HuH-7.5 (cell line): Measurements from ENCODE around the gene HDAC7.

Experiments used
- DNase-seq: peaks from one replicate; pipeline ENCODE4 v3.0.0; 2011; ENCODE audit warnings: low spot score

The HDAC7 gene

GRCh38 chr12:47758834-47759690 lies 60.6 kb downstream of the HDAC7 start, which contains the start of gene RAPGEF3:
Gene RAPGEF3, minus strand, starts transcription at chr12:47758880. Its CDS starts 324 bp downstream, at chr12:47758556.
- DNase-seq, result peak; percentile 94

- DNase-seq, result no peak
Measured at GRCh38 chr12:47758584-47758833, 61.2 kb downstream of the HDAC7 start.

- no peak for DNase-seq
Measured at GRCh38 chr12:47757840-47758583, 61.7 kb downstream of the HDAC7 start.

- no peak for DNase-seq
Measured at GRCh38 chr12:47757364-47757839, 62.3 kb downstream of the HDAC7 start.

- DNase-seq, result no peak
Measured at GRCh38 chr12:47755655-47756562, 63.8 kb downstream of the HDAC7 start.

GRCh38 chr12:47754881-47755280 lies 64.8 kb downstream of the HDAC7 start:
- no peak for DNase-seq

- no peak for DNase-seq
Measured at GRCh38 chr12:47754126-47754525, 65.6 kb downstream of the HDAC7 start.

- DNase-seq, result no peak
Measured at GRCh38 chr12:47753021-47754001, 66.4 kb downstream of the HDAC7 start.

GRCh38 chr12:47752552-47752951 lies 67.2 kb downstream of the HDAC7 start:
- DNase-seq, result no peak

GRCh38 chr12:47752121-47752520 lies 67.6 kb downstream of the HDAC7 start:
- no peak for DNase-seq

- no peak for DNase-seq
Measured at GRCh38 chr12:47751561-47751960, 68.1 kb downstream of the HDAC7 start.

- DNase-seq, result no peak
Measured at GRCh38 chr12:47750916-47751470, 68.7 kb downstream of the HDAC7 start.

- DNase-seq, result no peak
Measured at GRCh38 chr12:47750229-47750798, 69.4 kb downstream of the HDAC7 start.

GRCh38 chr12:47748899-47749298 lies 70.8 kb downstream of the HDAC7 start:
- no peak for DNase-seq

- no peak for DNase-seq
Measured at GRCh38 chr12:47748507-47748828, 71.2 kb downstream of the HDAC7 start.

- no peak for DNase-seq
Measured at GRCh38 chr12:47747596-47748506, 71.9 kb downstream of the HDAC7 start.

GRCh38 chr12:47747126-47747525 lies 72.6 kb downstream of the HDAC7 start:
- no peak for DNase-seq

- no peak for DNase-seq
Measured at GRCh38 chr12:47746523-47746922, 73.2 kb downstream of the HDAC7 start.

GRCh38 chr12:47746073-47746472 lies 73.6 kb downstream of the HDAC7 start:
- no peak for DNase-seq
